GM12872 (cell line): Measurements from ENCODE around the gene KANK3.

Experiments used
- TF ChIP-seq, protein P1 (sequence below): IDR thresholded peaks from 3 replicates; pipeline ENCODE4 v1.5.1; 2011; ENCODE audit warnings: low read depth, mild to moderate bottlenecking, low read length, moderate library complexity; ENCODE audit not compliant: insufficient read depth

Gene KANK3

DNA sequence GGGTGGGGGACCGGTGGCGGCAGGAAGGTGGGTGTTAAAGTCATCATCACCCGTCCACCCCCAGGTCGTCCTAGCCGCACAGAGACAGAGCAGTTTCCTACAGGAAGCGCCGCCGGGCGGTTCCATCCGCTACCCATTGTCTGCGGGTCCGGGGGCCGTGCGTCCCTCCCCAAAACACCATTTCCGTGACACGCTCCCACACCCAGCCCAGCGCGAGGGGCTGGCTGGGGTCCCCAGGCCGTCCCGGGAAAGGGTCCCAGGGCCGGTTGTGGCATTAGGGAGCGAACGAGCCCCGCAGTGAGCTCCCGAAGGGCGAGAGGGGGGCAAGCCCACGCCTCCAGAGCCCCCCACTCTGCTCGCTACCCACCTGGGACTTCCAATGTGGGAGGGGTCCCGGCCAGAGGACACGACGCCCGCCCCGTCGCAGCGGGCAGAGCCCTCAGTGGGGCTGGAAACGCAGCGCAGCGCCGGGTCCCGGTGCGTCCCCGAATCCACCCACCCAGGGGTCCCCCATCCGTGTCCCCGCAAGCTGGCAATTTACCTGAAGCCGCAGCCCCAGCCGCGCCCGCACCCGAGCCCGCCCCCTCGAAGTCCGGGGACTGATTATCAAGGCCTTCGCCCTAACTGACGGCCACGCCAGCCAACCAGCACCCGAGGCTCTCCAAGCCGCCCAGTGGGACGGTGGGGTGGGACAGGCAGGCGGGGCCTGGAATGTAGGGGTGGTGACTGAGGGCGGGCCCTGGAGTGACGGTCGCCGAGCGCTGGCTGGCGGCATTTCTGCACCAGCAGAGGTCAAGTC, at the start of gene KANK3:
TSS of gene KANK3 (minus strand) at position 579 of the 799 bp plus-strand sequence. CDS start 5,434 bp downstream, outside the sequence.
- TF ChIP-seq, protein P1, sequence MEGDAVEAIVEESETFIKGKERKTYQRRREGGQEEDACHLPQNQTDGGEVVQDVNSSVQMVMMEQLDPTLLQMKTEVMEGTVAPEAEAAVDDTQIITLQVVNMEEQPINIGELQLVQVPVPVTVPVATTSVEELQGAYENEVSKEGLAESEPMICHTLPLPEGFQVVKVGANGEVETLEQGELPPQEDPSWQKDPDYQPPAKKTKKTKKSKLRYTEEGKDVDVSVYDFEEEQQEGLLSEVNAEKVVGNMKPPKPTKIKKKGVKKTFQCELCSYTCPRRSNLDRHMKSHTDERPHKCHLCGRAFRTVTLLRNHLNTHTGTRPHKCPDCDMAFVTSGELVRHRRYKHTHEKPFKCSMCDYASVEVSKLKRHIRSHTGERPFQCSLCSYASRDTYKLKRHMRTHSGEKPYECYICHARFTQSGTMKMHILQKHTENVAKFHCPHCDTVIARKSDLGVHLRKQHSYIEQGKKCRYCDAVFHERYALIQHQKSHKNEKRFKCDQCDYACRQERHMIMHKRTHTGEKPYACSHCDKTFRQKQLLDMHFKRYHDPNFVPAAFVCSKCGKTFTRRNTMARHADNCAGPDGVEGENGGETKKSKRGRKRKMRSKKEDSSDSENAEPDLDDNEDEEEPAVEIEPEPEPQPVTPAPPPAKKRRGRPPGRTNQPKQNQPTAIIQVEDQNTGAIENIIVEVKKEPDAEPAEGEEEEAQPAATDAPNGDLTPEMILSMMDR: no peak

DNA sequence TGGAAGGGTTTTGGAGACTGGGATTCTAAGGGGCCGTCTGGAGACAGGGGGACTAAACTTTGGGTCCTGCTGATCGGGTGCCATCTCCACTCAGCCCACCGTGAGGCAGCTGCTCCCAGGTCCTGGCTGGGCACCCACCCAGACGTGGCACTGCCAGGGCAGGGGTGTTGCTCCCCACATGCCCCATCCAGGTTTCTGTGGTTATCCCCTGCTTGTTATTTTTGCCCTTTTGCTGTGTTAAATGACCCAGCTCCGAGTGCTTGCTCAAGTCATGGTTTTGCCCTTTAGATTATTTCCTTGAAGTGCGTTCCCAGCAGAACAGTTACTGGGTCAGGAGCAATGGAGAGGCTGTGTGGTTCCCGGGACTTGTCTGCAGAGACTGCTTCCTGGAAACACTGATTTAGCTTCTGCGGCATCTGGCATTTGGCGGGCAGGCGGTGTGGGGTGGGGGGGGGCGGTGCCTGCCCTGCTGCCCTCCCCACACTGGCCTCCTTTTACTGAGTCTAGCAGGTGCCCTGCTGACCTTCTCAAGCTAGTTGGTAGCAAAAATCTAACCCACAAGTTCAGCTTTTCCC, 49.0 kb upstream of the KANK3 start:
- TF ChIP-seq, protein P1: no peak

DNA sequence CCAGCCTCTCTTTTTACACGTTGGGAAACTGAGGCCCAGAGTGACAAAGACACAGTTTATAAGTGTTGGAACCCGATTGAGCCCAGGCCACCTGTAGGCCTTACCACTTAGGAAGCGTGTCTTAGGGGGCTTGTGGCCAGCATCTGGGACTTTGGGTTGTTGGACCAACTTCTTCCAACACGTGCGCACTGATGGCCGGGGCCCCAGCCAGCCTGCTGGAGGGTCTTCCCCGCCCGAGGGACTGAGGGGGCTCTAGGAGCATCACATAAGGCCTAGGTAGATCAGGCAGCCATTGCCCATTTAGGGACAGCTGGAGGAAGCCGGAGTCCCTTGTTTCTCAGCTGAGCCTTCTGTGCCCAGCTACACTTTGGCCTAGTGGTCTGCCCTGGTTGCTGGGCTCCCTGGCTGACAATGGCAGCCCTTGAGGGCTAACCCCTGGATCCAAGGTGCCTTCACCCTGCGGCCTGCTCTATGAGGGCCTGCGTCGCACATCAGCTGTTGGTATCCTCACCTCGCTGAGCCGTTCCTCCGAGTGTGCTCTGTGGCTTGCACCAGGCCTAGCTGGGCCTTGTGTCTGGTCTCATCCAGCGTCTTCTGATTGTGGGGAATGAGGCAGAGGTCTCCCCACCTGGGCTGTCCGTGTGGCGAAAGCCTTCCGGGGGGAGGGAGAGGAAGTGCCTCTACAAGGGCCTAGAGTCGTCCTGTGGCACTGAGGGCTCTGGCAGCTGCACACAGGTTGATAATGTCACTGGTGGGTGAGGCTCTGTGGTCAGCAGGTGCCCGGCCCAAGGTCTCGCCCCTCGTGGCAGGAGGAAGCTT, 48.3 kb upstream of the KANK3 start:
- TF ChIP-seq, protein P1: no peak

DNA sequence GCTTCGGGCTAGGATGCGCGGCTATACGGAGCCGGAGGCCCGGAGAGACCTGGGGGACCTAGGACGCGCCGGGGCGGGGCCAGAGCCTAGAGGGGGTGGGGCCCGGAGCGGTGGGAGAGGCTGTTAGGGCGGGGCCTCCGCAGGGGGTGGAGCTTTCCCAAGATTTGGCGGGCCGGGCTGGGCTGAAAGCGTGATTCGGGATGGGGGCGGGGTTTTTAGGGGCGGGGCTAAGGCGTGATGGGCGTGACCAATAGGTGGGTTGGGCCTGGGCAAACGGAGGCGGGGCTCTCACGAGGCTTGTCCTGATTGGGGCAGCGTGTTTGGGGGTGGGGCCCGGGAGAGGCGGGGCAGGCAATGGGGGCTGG, 47.5 kb upstream of the KANK3 start:
- TF ChIP-seq, protein P1: no peak

DNA sequence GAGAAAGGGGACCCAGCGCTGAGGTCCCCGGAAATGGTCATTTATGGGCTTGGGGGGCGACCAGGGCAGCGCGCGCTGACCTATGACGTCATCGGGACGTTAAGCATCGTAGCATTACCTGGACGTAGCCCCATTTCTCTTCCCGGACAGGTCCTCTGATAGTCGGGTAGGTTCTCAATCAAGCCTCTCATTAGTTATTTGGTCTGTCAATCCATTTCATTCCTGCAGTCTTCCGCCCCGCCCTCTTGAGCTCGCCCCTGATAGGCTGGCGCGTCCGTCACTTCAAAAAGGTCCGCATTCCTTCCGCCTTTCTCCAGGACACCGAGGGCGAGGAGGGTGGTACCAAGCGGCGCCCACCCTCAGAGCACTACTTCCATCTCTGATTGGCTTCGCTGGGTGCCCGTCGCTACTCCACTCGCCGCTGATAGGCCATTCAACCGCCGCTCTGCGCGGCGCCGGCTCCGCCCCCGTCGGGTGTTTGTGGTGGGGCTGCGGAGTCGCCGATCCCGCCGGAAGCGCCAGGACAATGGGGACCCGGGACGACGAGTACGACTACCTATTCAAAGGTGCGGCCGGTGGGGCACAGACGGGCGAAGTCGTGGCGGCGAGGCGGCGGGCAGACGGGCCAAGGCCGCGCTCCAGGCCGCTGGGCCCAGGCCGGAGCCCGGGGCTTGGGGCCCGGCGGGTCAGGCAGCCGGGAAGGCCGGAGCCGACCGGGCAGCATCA, 47.0 kb upstream of the KANK3 start, which contains the start of gene RAB11B:
TSS of gene RAB11B (plus strand) at position 470 of the 726 bp plus-strand sequence. CDS start at position 527, 57 bp downstream.
- TF ChIP-seq, protein P1: no peak

DNA sequence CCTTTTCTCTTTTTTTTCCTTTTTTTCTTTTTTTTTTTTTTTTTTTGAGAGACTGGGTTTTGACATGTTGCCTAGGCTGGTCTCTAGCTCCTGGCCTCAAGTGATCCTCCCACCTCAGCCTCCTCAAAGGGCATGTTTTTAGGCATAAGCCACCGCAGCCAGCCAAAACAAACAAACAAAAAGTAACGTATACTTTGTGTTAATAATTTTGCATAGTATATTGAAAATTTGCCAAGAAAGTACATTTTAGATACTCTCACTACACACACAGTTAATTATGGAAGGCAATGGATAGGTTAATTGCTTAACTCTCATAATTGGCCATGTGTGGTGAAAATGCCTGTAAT, 45.5 kb upstream of the KANK3 start:
- TF ChIP-seq, protein P1: no peak
